Uterus (tissue), 2 donors: ENCODE results near the gene SLC25A25.

Source experiments
- POLR2A ChIP-seq, 2 donors: fragments of 450-650 bp; IDR thresholded peaks; one replicate each; pipeline ENCODE4 v1.6.1; 2016; ENCODE audit warnings: antibody characterized with exemption in 2 of 2, mild to moderate bottlenecking in 1 of 2, moderate library complexity in 1 of 2
- TF ChIP-seq, protein P1 (sequence below), 4 experiments: fragments of 200-600 bp in 2 of 4; fragments of 450-650 bp in 2 of 4; sonication (generic) in 2 of 4; IDR thresholded peaks; one replicate each; pipeline ENCODE4 v1.5.1; 2016 to 2019; ENCODE audit warnings: antibody characterized with exemption in 4 of 4, mild to moderate bottlenecking in 2 of 4, moderate library complexity in 1 of 4

- TF ChIP-seq, protein P1, sequence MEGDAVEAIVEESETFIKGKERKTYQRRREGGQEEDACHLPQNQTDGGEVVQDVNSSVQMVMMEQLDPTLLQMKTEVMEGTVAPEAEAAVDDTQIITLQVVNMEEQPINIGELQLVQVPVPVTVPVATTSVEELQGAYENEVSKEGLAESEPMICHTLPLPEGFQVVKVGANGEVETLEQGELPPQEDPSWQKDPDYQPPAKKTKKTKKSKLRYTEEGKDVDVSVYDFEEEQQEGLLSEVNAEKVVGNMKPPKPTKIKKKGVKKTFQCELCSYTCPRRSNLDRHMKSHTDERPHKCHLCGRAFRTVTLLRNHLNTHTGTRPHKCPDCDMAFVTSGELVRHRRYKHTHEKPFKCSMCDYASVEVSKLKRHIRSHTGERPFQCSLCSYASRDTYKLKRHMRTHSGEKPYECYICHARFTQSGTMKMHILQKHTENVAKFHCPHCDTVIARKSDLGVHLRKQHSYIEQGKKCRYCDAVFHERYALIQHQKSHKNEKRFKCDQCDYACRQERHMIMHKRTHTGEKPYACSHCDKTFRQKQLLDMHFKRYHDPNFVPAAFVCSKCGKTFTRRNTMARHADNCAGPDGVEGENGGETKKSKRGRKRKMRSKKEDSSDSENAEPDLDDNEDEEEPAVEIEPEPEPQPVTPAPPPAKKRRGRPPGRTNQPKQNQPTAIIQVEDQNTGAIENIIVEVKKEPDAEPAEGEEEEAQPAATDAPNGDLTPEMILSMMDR (IDR thresholded peaks at IDR 0.05), result no peak
- no peak for TF ChIP-seq POLR2A (IDR thresholded peaks at IDR 0.05)
Measured at GRCh38 chr9:128045831-128046230, 22.2 kb upstream of the SLC25A25 start.
